NOMO-1 (cell line): ENCODE data around the gene RPL39L.

ENCODE experiments used
- DNase-seq, 2 experiments: peaks; one replicate each; lab custom pipeline; 2025; ENCODE audit not compliant: unreplicated experiment in 2 of 2; lab: John Stamatoyannopoulos, UW

Gene RPL39L

DNA sequence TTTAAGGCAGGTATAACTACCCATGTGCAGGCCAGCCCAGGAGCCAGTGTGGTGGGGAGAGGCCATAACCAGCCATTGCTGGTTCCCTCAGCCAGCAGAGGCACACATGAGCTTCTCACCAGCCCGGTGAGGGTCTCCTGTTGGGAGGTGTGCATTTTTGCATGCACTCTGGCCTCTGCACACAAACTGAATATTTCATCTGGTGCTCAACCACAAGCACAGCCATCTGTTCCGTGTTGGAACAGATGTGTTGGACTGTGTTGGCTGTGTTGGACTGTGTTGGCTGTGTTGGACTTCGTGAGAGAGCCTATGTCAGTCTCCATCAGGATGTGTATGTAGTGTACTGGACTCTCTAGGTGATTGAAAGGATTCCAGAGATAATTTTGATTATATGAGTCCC, 67.2 kb downstream of the RPL39L start:
- DNase-seq, result no peak
